Sigmoid colon (tissue), 4 donors: ENCODE measurements around the gene MAGIX.

Experiments used
- POLR2A ChIP-seq, 2 donors: fragments of 450-650 bp; IDR thresholded peaks; one replicate each; pipeline ENCODE4 v1.6.1; 2016; ENCODE audit warnings: antibody characterized with exemption in 2 of 2, mild to moderate bottlenecking in 2 of 2, moderate library complexity in 2 of 2
- POLR2AphosphoS5 ChIP-seq, 4 donors: sonication (generic); formaldehyde crosslinking; IDR thresholded peaks; one replicate each; pipeline ENCODE4 v1.6.1; 2017; ENCODE audit warnings: antibody characterized with exemption in 4 of 4
- TF ChIP-seq, protein P1 (sequence below), 4 experiments: fragments of 450-650 bp in 3 of 4; fragments of 200-600 bp in 1 of 4; IDR thresholded peaks; one replicate each; pipeline ENCODE4 v1.5.1; 2016 to 2019; ENCODE audit warnings: antibody characterized with exemption in 4 of 4, mild to moderate bottlenecking in 3 of 4, moderate library complexity in 2 of 4

DNA sequence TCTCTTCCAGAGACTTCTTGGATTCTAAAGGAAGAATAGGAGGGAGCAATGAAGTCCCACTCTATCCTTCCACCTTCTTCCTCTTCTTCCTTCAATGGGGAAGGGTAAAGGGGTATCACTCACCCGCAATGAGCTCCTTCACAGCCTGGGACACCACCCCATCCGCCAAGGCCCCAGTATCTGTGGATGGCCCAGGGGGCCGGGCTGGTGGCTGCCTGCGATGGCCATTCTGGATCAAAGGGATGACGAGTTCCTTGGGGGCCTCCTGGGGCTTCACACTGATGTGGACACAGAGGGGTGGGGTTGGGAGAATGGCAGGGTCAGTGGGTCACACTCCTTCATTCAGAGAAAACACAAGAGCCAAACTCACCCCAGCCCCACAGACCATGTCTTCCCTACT lies 40.1 kb upstream of the MAGIX start:
- no peak for TF ChIP-seq POLR2A (IDR thresholded peaks at IDR 0.05)
- TF ChIP-seq, protein P1, sequence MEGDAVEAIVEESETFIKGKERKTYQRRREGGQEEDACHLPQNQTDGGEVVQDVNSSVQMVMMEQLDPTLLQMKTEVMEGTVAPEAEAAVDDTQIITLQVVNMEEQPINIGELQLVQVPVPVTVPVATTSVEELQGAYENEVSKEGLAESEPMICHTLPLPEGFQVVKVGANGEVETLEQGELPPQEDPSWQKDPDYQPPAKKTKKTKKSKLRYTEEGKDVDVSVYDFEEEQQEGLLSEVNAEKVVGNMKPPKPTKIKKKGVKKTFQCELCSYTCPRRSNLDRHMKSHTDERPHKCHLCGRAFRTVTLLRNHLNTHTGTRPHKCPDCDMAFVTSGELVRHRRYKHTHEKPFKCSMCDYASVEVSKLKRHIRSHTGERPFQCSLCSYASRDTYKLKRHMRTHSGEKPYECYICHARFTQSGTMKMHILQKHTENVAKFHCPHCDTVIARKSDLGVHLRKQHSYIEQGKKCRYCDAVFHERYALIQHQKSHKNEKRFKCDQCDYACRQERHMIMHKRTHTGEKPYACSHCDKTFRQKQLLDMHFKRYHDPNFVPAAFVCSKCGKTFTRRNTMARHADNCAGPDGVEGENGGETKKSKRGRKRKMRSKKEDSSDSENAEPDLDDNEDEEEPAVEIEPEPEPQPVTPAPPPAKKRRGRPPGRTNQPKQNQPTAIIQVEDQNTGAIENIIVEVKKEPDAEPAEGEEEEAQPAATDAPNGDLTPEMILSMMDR (IDR thresholded peaks at IDR 0.05): no peak
- no peak for TF ChIP-seq POLR2AphosphoS5 (IDR thresholded peaks at IDR 0.05)
